Activated CD4-positive, alpha-beta memory T cell treated with anti-CD3 and anti-CD28 coated beads, Interleukin-2, amount 10 ng/mL, durations not matched to agents 7 days and 5 days (primary cell): ENCODE data around the gene RAB4A. TPM values are rescaled to one million over a fixed set of nuclear protein-coding genes. Genes with fewer than 3 reads are reported as not detected.

Experiments used
- CTCF ChIA-PET: fragments of 350-600 bp; sonication (Branson Sonifier 250); formaldehyde crosslinking; loops from one replicate; lab custom pipeline; 2021; ENCODE audit warnings: antibody characterized with exemption, inconsistent platforms; lab: Charles Lee
- POLR2A ChIA-PET: fragments of 350-600 bp; sonication (Branson Sonifier 250); formaldehyde crosslinking; loops from one replicate; lab custom pipeline; 2021; ENCODE audit warnings: antibody characterized with exemption; lab: Charles Lee
- DNase-seq: peaks from one replicate; pipeline ENCODE4 v3.0.0-alpha.2; 2020
- H3K27ac Mint-ChIP-seq: one replicate; pipeline ENCODE4 v1.8.0; 2021; ENCODE audit warnings: mild to moderate bottlenecking, mixed read lengths
- H3K27me3 Mint-ChIP-seq: one replicate; pipeline ENCODE4 v1.8.0; 2021; ENCODE audit warnings: mixed read lengths
- H3K36me3 Mint-ChIP-seq: one replicate; pipeline ENCODE4 v1.8.0; 2021; ENCODE audit warnings: low read depth, mixed read lengths
- H3K4me1 Mint-ChIP-seq: one replicate; pipeline ENCODE4 v1.8.0; 2021; ENCODE audit warnings: mixed read lengths
- H3K4me3 Mint-ChIP-seq: one replicate; pipeline ENCODE4 v1.8.0; 2021; ENCODE audit warnings: mild to moderate bottlenecking, mixed read lengths
- H3K9me3 Mint-ChIP-seq: one replicate; pipeline ENCODE4 v1.8.0; 2021; ENCODE audit warnings: mixed read lengths
- total RNA-seq, 2 experiments: library from RNA; stranded (reverse); gene quantifications; one replicate each; pipeline ENCODE4 v1.2.3, GENCODE V29; 2021

Gene RAB4A
- total RNA-seq, 2 experiments from 2014 or later: 30.9 to 38.0 TPM

- Mint-ChIP-seq H3K36me3 (no peaks in the 10 kb centered on the region), H3K4me1 (peaks cover 29% of the 10 kb centered on the region), H3K4me3 (no peak overlapping the region), H3K27me3 (peaks cover 2% of the 10 kb centered on the region), H3K9me3 (peaks cover 3% of the 10 kb centered on the region), H3K27ac (no peak overlapping the region)
- CTCF ChIA-PET: interaction anchor here (0.7 to 1.8 kb wide), 2 partner anchors 18 to 22 kb away, joined by 3 to 5 read pairs; no protein-coding TSS in a partner anchor
- DNase-seq: no peak
- POLR2A ChIA-PET: no interaction called here
Observed at GRCh38 chr1:229248821-229249817, 21.8 kb upstream of the RAB4A start.

- peaks cover 33% of the 10 kb centered on the region for H3K4me1 Mint-ChIP-seq
- no peaks in the 10 kb centered on the region for H3K36me3 Mint-ChIP-seq
- H3K27me3 Mint-ChIP-seq: peaks cover 2% of the 10 kb centered on the region
- no peak overlapping the region for H3K27ac Mint-ChIP-seq
- H3K9me3 Mint-ChIP-seq: no peaks in the 10 kb centered on the region
- H3K4me3 Mint-ChIP-seq: no peak overlapping the region
- CTCF ChIA-PET: interaction anchor here (1.8 kb wide), 1 partner anchor 19 kb away, joined by 5 read pairs; no protein-coding TSS in a partner anchor
- DNase-seq: no peak
- POLR2A ChIA-PET: no interaction called here
Observed at GRCh38 chr1:229249854-229250644, 20.9 kb upstream of the RAB4A start.

- H3K4me1 Mint-ChIP-seq: peaks cover 37% of the 10 kb centered on the region
- H3K27me3 Mint-ChIP-seq: no peaks in the 10 kb centered on the region
- no peaks in the 10 kb centered on the region for H3K9me3 Mint-ChIP-seq
- ChIA-PET POLR2A (no interaction called here), CTCF (no interaction called here)
- H3K4me3 Mint-ChIP-seq: no peak overlapping the region
- H3K27ac Mint-ChIP-seq: no peak overlapping the region
- no peaks in the 10 kb centered on the region for H3K36me3 Mint-ChIP-seq
- DNase-seq: no peak
Observed at GRCh38 chr1:229251185-229251584, 19.7 kb upstream of the RAB4A start.

- H3K27ac Mint-ChIP-seq: peak overlapping the region; percentile 93
- no peaks in the 10 kb centered on the region for H3K36me3 Mint-ChIP-seq
- DNase-seq: no peak
- ChIA-PET POLR2A (no interaction called here), CTCF (no interaction called here)
- H3K27me3 Mint-ChIP-seq: no peaks in the 10 kb centered on the region
- H3K4me3 Mint-ChIP-seq: no peak overlapping the region
- H3K9me3 Mint-ChIP-seq: no peaks in the 10 kb centered on the region
- H3K4me1 Mint-ChIP-seq: peaks cover 37% of the 10 kb centered on the region
Observed at GRCh38 chr1:229252228-229252984, 18.5 kb upstream of the RAB4A start.

GRCh38 chr1:229253151-229253974, 17.5 kb upstream of the RAB4A start:
- H3K4me3 Mint-ChIP-seq: peak overlapping the region; percentile 75
- H3K27ac Mint-ChIP-seq: peak overlapping the region; percentile 93
- peaks cover 44% of the 10 kb centered on the region for H3K4me1 Mint-ChIP-seq
- no peaks in the 10 kb centered on the region for H3K9me3 Mint-ChIP-seq
- ChIA-PET POLR2A (interaction anchor here (0.6 to 1.7 kb wide), 5 partner anchors 26 to 589 kb away, joined by 3 to 5 read pairs (median 4); partner anchors contain the start of gene ABCB10), CTCF (interaction anchor here (0.7 to 8.1 kb wide), 4 partner anchors 26 to 392 kb away, joined by 3 to 145 read pairs (median 17); no protein-coding TSS in a partner anchor)
- no peaks in the 10 kb centered on the region for H3K27me3 Mint-ChIP-seq
- DNase-seq: no peak
- no peaks in the 10 kb centered on the region for H3K36me3 Mint-ChIP-seq

GRCh38 chr1:229254910-229255541, 15.9 kb upstream of the RAB4A start:
- Mint-ChIP-seq H3K27ac (peak overlapping the region; percentile 65), H3K4me1 (peaks cover 46% of the 10 kb centered on the region), H3K4me3 (no peak overlapping the region), H3K36me3 (no peaks in the 10 kb centered on the region), H3K27me3 (no peaks in the 10 kb centered on the region), H3K9me3 (no peaks in the 10 kb centered on the region)
- POLR2A ChIA-PET: interaction anchor here (0.7 to 1.7 kb wide), 12 partner anchors 9 to 460 kb away, joined by 3 to 5 read pairs (median 3); partner anchors contain the start of genes CCSAP and NUP133
- CTCF ChIA-PET: interaction anchor here (0.6 to 8.1 kb wide), 24 partner anchors 9 to 591 kb away, joined by 3 to 145 read pairs (median 4); partner anchors contain the start of genes ABCB10 and RAB4A
- no peak for DNase-seq

GRCh38 chr1:229258031-229258756, 12.7 kb upstream of the RAB4A start:
- H3K27me3 Mint-ChIP-seq: no peaks in the 10 kb centered on the region
- H3K9me3 Mint-ChIP-seq: no peaks in the 10 kb centered on the region
- POLR2A ChIA-PET: interaction anchor here (0.7 to 1.4 kb wide), 4 partner anchors 12 to 251 kb away, joined by 3 to 6 read pairs (median 4); partner anchors contain the start of gene NUP133
- H3K36me3 Mint-ChIP-seq: no peaks in the 10 kb centered on the region
- no peak overlapping the region for H3K4me3 Mint-ChIP-seq
- H3K27ac Mint-ChIP-seq: peak overlapping the region; percentile 42
- CTCF ChIA-PET: interaction anchor here (0.7 to 8.1 kb wide), 23 partner anchors 10 to 590 kb away, joined by 3 to 145 read pairs (median 5); partner anchors contain the start of gene RAB4A
- DNase-seq: peak; percentile 65
- peaks cover 30% of the 10 kb centered on the region for H3K4me1 Mint-ChIP-seq

- Mint-ChIP-seq H3K36me3 (no peaks in the 10 kb centered on the region), H3K9me3 (no peaks in the 10 kb centered on the region), H3K4me1 (peaks cover 25% of the 10 kb centered on the region), H3K27ac (peak overlapping the region; percentile 42), H3K4me3 (no peak overlapping the region), H3K27me3 (no peaks in the 10 kb centered on the region)
- ChIA-PET CTCF (interaction anchor here (0.7 to 8.1 kb wide), 23 partner anchors 10 to 591 kb away, joined by 3 to 145 read pairs (median 5); partner anchors contain the start of gene RAB4A), POLR2A (interaction anchor here (0.7 to 1.4 kb wide), 4 partner anchors 11 to 250 kb away, joined by 3 to 6 read pairs (median 4); partner anchors contain the start of gene NUP133)
- DNase-seq: no peak
Observed at GRCh38 chr1:229258757-229259060, 12.2 kb upstream of the RAB4A start.

- Mint-ChIP-seq H3K27me3 (no peaks in the 10 kb centered on the region), H3K27ac (no peak overlapping the region), H3K4me1 (peaks cover 16% of the 10 kb centered on the region), H3K9me3 (no peaks in the 10 kb centered on the region), H3K4me3 (no peak overlapping the region), H3K36me3 (no peaks in the 10 kb centered on the region)
- ChIA-PET CTCF (interaction anchor here (2.7 to 8.1 kb wide), 2 partner anchors 207 to 221 kb away, joined by 13 to 145 read pairs; no protein-coding TSS in a partner anchor), POLR2A (no interaction called here)
- no peak for DNase-seq
Observed at GRCh38 chr1:229260297-229260696, 10.6 kb upstream of the RAB4A start.

- POLR2A ChIA-PET: no interaction called here
- H3K9me3 Mint-ChIP-seq: peaks cover 3% of the 10 kb centered on the region
- H3K4me1 Mint-ChIP-seq: peaks cover 23% of the 10 kb centered on the region
- CTCF ChIA-PET: interaction anchor here (1.4 to 1.6 kb wide), 2 partner anchors 8 to 220 kb away, joined by 3 to 4 read pairs; partner anchors contain the start of gene RAB4A
- H3K27ac Mint-ChIP-seq: no peak overlapping the region
- no peak for DNase-seq
- peaks cover 4% of the 10 kb centered on the region for H3K36me3 Mint-ChIP-seq
- H3K27me3 Mint-ChIP-seq: no peaks in the 10 kb centered on the region
- H3K4me3 Mint-ChIP-seq: no peak overlapping the region
Observed at GRCh38 chr1:229262239-229262638, 8.7 kb upstream of the RAB4A start.
